GM23248 (cell line): ENCODE results near the gene RALGAPB. TPM values are rescaled to one million over a fixed set of nuclear protein-coding genes. Genes with fewer than 3 reads are reported as not detected.

Experiments
- DNase-seq: peaks from one replicate; pipeline ENCODE4 v3.0.0-alpha.2; 2015
- H2AFZ ChIP-seq: fragments of 200-600 bp; sonication (generic); 2 replicates; pipeline ENCODE4 v1.6.1; 2016; ENCODE audit warnings: antibody characterized with exemption
- H3F3A ChIP-seq: fragments of 200-600 bp; sonication (generic); 2 replicates; pipeline ENCODE4 v1.6.1; 2016; ENCODE audit warnings: mild to moderate bottlenecking, antibody characterized with exemption, mixed run types; ENCODE audit not compliant: insufficient read depth
- H3K27ac ChIP-seq: fragments of 200-600 bp; sonication (generic); 2 replicates; pipeline ENCODE4 v1.5.1; 2016; ENCODE audit warnings: mild to moderate bottlenecking
- H3K27me3 ChIP-seq: fragments of 200-600 bp; sonication (generic); replicated peaks from 2 replicates; pipeline ENCODE4 v1.6.1; 2016; ENCODE audit warnings: mild to moderate bottlenecking; ENCODE audit not compliant: insufficient read depth
- H3K36me3 ChIP-seq: fragments of 200-600 bp; sonication (generic); 2 replicates; pipeline ENCODE4 v1.6.1; 2016; ENCODE audit warnings: low read depth, mild to moderate bottlenecking
- H3K4me1 ChIP-seq: fragments of 200-600 bp; sonication (generic); 2 replicates; pipeline ENCODE4 v1.6.1; 2016; ENCODE audit warnings: mild to moderate bottlenecking; ENCODE audit not compliant: insufficient read depth
- H3K4me2 ChIP-seq: fragments of 200-600 bp; sonication (generic); one replicate; pipeline ENCODE4 v1.6.1; 2016; ENCODE audit warnings: mild to moderate bottlenecking; ENCODE audit not compliant: unreplicated experiment
- H3K4me3 ChIP-seq: fragments of 200-600 bp; sonication (generic); 2 replicates; pipeline ENCODE4 v1.5.1; 2016; ENCODE audit warnings: mild to moderate bottlenecking
- H3K79me2 ChIP-seq: fragments of 200-600 bp; sonication (generic); 2 replicates; pipeline ENCODE4 v1.6.1; 2016; ENCODE audit warnings: mild to moderate bottlenecking; ENCODE audit not compliant: insufficient read depth
- H3K9ac ChIP-seq: fragments of 200-600 bp; sonication (generic); 2 replicates; pipeline ENCODE4 v1.6.1; 2016; ENCODE audit warnings: mild to moderate bottlenecking
- H3K9me2 ChIP-seq: fragments of 200-600 bp; sonication (generic); 2 replicates; pipeline ENCODE4 v1.6.1; 2016; ENCODE audit warnings: mixed run types, mild to moderate bottlenecking, moderate library complexity; ENCODE audit not compliant: insufficient read depth
- H3K9me3 ChIP-seq: fragments of 200-600 bp; sonication (generic); one replicate; pipeline ENCODE4 v1.6.1; 2017; ENCODE audit warnings: low read depth
- H4K20me1 ChIP-seq: fragments of 200-600 bp; sonication (generic); 2 replicates; pipeline ENCODE4 v1.6.0; 2016; ENCODE audit not compliant: insufficient read depth
- EZH2 ChIP-seq: fragments of 200-600 bp; sonication (generic); IDR thresholded peaks from 2 replicates; pipeline ENCODE4 v1.6.1; 2018; ENCODE audit warnings: antibody characterized with exemption, mild to moderate bottlenecking; ENCODE audit not compliant: insufficient read depth, poor library complexity, severe bottlenecking
- EZH2phosphoT487 ChIP-seq: fragments of 200-600 bp; sonication (generic); IDR thresholded peaks from 2 replicates; pipeline ENCODE4 v1.6.1; 2018; ENCODE audit warnings: antibody characterized with exemption, moderate library complexity, mild to moderate bottlenecking, low read depth; ENCODE audit not compliant: insufficient read depth
- WGBS, 2 experiments: methylation state at CpG; one replicate each; pipeline ENCODE4 v1.1.6; 2015 to 2017; ENCODE audit warnings: low lambda C conversion rate in 2 of 2, low coverage in 1 of 2; ENCODE audit errors: missing lambda C conversion rate in 2 of 2; 5-methylcytosine and 5-hydroxymethylcytosine counted together
- in situ Hi-C: fragments of 300-500 bp; cut with MboI; formaldehyde crosslinking; loops from 2 replicates; pipeline ENCODE4 v1.15.0; 2020
- polyA plus RNA-seq: library from polyadenylated mRNA; unstranded; fragments of >200 nt; fragmentation: Nextera tagmentation; extraction: Ambion mirVana; gene quantifications from 2 replicates; pipeline ENCODE4 v1.2.1, GENCODE V29; 2016
- total RNA-seq: library from RNA; depleted of rRNA; stranded (reverse); fragments of >200 nt; shearing (Covaris generic); gene quantifications from 2 replicates; pipeline ENCODE4 v1.2.3, GENCODE V29; 2014

The RALGAPB gene
- total and polyA plus RNA-seq, 2 experiments from 2014 or later, result 9.8 to 20.2 TPM

GRCh38 chr20:38497246-38497935 is 24.7 kb downstream of the RALGAPB start:
- H2AFZ ChIP-seq, result no peak overlapping the region
- no peak for DNase-seq
- no peaks in the 10 kb centered on the region for H3K4me1 ChIP-seq
- no peaks in the 10 kb centered on the region for H4K20me1 ChIP-seq
- in situ Hi-C loops, result no loop called here
- H3K36me3 ChIP-seq, result peaks cover 69% of the 10 kb centered on the region
- no peak for TF ChIP-seq EZH2
- no peak for TF ChIP-seq EZH2phosphoT487
- H3K9me2 ChIP-seq, result no peaks in the 10 kb centered on the region
- no peak overlapping the region for H3K9ac ChIP-seq
- 87 to 90% methylated on average over 8 of the region's 8 CpGs for WGBS, 2 experiments
- H3K27me3 ChIP-seq, result no peaks in the 10 kb centered on the region
- no peaks in the 10 kb centered on the region for H3F3A ChIP-seq
- H3K4me3 ChIP-seq, result no peak overlapping the region
- H3K9me3 ChIP-seq, result no peaks in the 10 kb centered on the region
- no peak overlapping the region for H3K27ac ChIP-seq
- H3K79me2 ChIP-seq, result peaks cover 50% of the 10 kb centered on the region
- no peak overlapping the region for H3K4me2 ChIP-seq

DNA sequence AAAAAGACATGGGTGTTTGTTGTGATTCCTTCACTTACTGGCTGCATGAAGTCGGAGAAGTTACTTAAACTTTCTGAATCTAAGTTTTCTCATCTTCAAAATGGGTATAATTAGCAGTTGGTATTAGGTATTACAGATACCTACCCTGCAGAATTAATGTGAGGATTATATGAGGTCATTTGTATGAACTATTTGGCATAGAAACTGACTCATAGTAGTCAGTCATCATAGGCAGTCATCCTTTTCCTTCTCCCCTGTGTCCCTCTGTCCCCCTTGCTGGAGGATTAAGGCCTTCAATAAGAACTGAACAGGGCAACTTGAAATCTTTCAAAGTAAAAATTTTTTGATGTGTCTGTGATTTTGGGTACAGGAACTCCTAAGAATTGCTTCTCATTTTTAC is 26.3 kb downstream of the RALGAPB start:
- Histone ChIP-seq H3K79me2 (peaks cover 37% of the 10 kb centered on the region), H3K9ac (no peak overlapping the region), H3K9me2 (no peaks in the 10 kb centered on the region), H3K4me2 (no peak overlapping the region), H2AFZ (no peak overlapping the region), H3K27ac (no peak overlapping the region), H3K4me1 (no peaks in the 10 kb centered on the region), H3F3A (no peaks in the 10 kb centered on the region), H4K20me1 (no peaks in the 10 kb centered on the region), H3K36me3 (peaks cover 62% of the 10 kb centered on the region), H3K27me3 (no peaks in the 10 kb centered on the region), H3K4me3 (no peak overlapping the region), H3K9me3 (no peaks in the 10 kb centered on the region)
- 95 to 100% methylated on average over 1 of the region's 1 CpG for WGBS, 2 experiments
- peak; percentile 25 for DNase-seq
- no peak for TF ChIP-seq EZH2phosphoT487
- no peak for TF ChIP-seq EZH2
- in situ Hi-C loops, result no loop called here

- Histone ChIP-seq H3K4me1 (no peaks in the 10 kb centered on the region), H3K79me2 (peaks cover 32% of the 10 kb centered on the region), H3K27ac (no peak overlapping the region), H3K9ac (no peak overlapping the region), H3K9me3 (no peaks in the 10 kb centered on the region), H2AFZ (no peak overlapping the region), H3K4me3 (no peak overlapping the region), H3K9me2 (no peaks in the 10 kb centered on the region), H3K36me3 (peaks cover 58% of the 10 kb centered on the region), H4K20me1 (no peaks in the 10 kb centered on the region), H3F3A (no peaks in the 10 kb centered on the region), H3K4me2 (no peak overlapping the region), H3K27me3 (no peaks in the 10 kb centered on the region)
- TF ChIP-seq EZH2phosphoT487, result no peak
- no peak for TF ChIP-seq EZH2
- in situ Hi-C loops, result no loop called here
- 95 to 100% methylated on average over 1 of the region's 1 CpG for WGBS, 2 experiments
- no peak for DNase-seq
These were observed 26.7 kb downstream of the RALGAPB start for GRCh38 chr20:38499366-38499765.

GRCh38 chr20:38501858-38502436 is 29.3 kb downstream of the RALGAPB start:
- Histone ChIP-seq H3K9ac (no peak overlapping the region), H3K4me1 (no peaks in the 10 kb centered on the region), H3K27ac (no peak overlapping the region), H3K9me2 (no peaks in the 10 kb centered on the region), H2AFZ (no peak overlapping the region), H3K4me3 (no peak overlapping the region), H3K4me2 (no peak overlapping the region), H3F3A (no peaks in the 10 kb centered on the region), H3K36me3 (peaks cover 54% of the 10 kb centered on the region), H3K27me3 (no peaks in the 10 kb centered on the region), H3K79me2 (peaks cover 12% of the 10 kb centered on the region; the same call in 1 of the 2 replicates), H3K9me3 (no peaks in the 10 kb centered on the region), H4K20me1 (no peaks in the 10 kb centered on the region)
- TF ChIP-seq EZH2, result no peak
- TF ChIP-seq EZH2phosphoT487, result no peak
- in situ Hi-C loops, result no loop called here
- DNase-seq, result no peak
- WGBS, 2 experiments, result 96 to 98% methylated on average over 2 of the region's 2 CpGs
